ENCODE measurements around the gene BSN.
A peak's percentile ranks its signal among the peaks of the same experiment; 100 is the strongest.

BSN gene

GRCh38 chr3:49717959-49718857 lies 163.9 kb downstream of the BSN start:
- Histone ChIP-seq H3K4me3 (ENCODE audit: insufficient read depth, low read depth, low read length) (no peak overlapping the region), H3K27me3 (ENCODE audit: control insufficient read depth, insufficient read depth, low read length, poor library complexity, severe bottlenecking) (no peaks in the 10 kb centered on the region), H3K9me3 (ENCODE audit: control insufficient read depth, low read length) (no peaks in the 10 kb centered on the region), H3K36me3 (ENCODE audit: control insufficient read depth, insufficient read depth, low read length) (no peaks in the 10 kb centered on the region), H3K27ac (ENCODE audit: insufficient read depth, low read depth, low read length, poor library complexity, severe bottlenecking) (no peak overlapping the region), H3K4me1 (ENCODE audit: control insufficient read depth, insufficient read depth, low read length) (peaks cover 6% of the 10 kb centered on the region)
- WGBS, 2 experiments, result 96% methylated on average over 75 of the region's 75 CpGs

- WGBS, 2 experiments, result 57 to 61% methylated on average over 33 of the region's 33 CpGs
Measured at GRCh38 chr3:49718858-49719213, 164.6 kb downstream of the BSN start.

GRCh38 chr3:49719214-49719884 lies 165.1 kb downstream of the BSN start, which contains the start of gene AMIGO3:
Gene AMIGO3 (minus strand): TSS chr3:49719684. CDS start chr3:49719465, 219 bp downstream.
- peak within 1 kb of the TSS; percentile 48 for H3K27ac ChIP-seq (ENCODE audit: insufficient read depth, low read depth, low read length, poor library complexity, severe bottlenecking)
- H3K9me3 ChIP-seq (ENCODE audit: control insufficient read depth, low read length), result no peaks in the 10 kb centered on the region
- peaks cover 6% of the 10 kb centered on the region for H3K4me1 ChIP-seq (ENCODE audit: control insufficient read depth, insufficient read depth, low read length)
- no peaks in the 10 kb centered on the region for H3K27me3 ChIP-seq (ENCODE audit: control insufficient read depth, insufficient read depth, low read length, poor library complexity, severe bottlenecking)
- H3K36me3 ChIP-seq (ENCODE audit: control insufficient read depth, insufficient read depth, low read length), result no peaks in the 10 kb centered on the region
- peak within 1 kb of the TSS; percentile 54 for H3K4me3 ChIP-seq (ENCODE audit: insufficient read depth, low read depth, low read length)
- 6 to 7% methylated on average over 50 of the region's 50 CpGs for WGBS, 2 experiments

More at GRCh38 chr3:49718858-49719213, 164.6 kb downstream of the BSN start:
- peaks cover 6% of the 10 kb centered on the region for H3K4me1 ChIP-seq (ENCODE audit: control insufficient read depth, insufficient read depth, low read length)
- no peaks in the 10 kb centered on the region for H3K9me3 ChIP-seq (ENCODE audit: control insufficient read depth, low read length)
- H3K27me3 ChIP-seq (ENCODE audit: control insufficient read depth, insufficient read depth, low read length, poor library complexity, severe bottlenecking), result no peaks in the 10 kb centered on the region
- H3K27ac ChIP-seq (ENCODE audit: insufficient read depth, low read depth, low read length, poor library complexity, severe bottlenecking), result no peak overlapping the region
- no peaks in the 10 kb centered on the region for H3K36me3 ChIP-seq (ENCODE audit: control insufficient read depth, insufficient read depth, low read length)
- H3K4me3 ChIP-seq (ENCODE audit: insufficient read depth, low read depth, low read length), result peak overlapping the region; percentile 54

Measured in ectodermal cell (in vitro differentiated cells).